Breast epithelium (tissue), 3 donors: ENCODE data around the gene IMMT.

Experiments used
- POLR2A ChIP-seq: fragments of 450-650 bp; IDR thresholded peaks from one replicate; pipeline ENCODE4 v1.6.1; 2016; ENCODE audit warnings: antibody characterized with exemption, mild to moderate bottlenecking, moderate library complexity
- POLR2AphosphoS5 ChIP-seq, 3 donors: sonication (generic); formaldehyde crosslinking; IDR thresholded peaks; one replicate each; pipeline ENCODE4 v1.6.1; 2017; ENCODE audit warnings: antibody characterized with exemption in 3 of 3

DNA sequence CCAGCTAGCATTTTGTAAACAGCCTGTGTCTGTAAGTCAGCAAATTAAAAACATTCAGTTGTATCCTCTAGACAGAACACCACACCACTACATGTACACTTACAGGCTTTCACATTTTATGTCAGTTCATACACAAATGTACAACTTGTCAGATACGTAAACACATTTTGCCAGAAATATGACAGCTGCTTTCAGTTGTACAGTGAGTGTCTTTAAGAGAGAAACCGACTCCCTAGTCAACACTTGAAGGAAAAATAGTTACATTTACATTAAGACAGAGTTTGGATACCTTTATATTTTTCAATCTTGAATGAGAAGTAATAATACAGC is 19.2 kb upstream of the IMMT start:
- TF ChIP-seq POLR2A = no peak
- TF ChIP-seq POLR2AphosphoS5 (IDR thresholded peaks at IDR 0.05) = no peak
